GM21825 (cell line): ENCODE measurements around the gene C8A.

Source experiments
- ATAC-seq: cut with Tn5 transposase; IDR thresholded peaks from one replicate; pipeline ENCODE4 v1.9.1; 2021; ENCODE audit warnings: mild to moderate bottlenecking, moderate library complexity; ENCODE audit not compliant: unreplicated experiment

C8A gene

GRCh38 chr1:56836359-56836758, 18.2 kb upstream of the C8A start:
- no peak for ATAC-seq

GRCh38 chr1:56837244-56837939, 17.2 kb upstream of the C8A start:
- ATAC-seq, result no peak

- ATAC-seq, result no peak
Measured at GRCh38 chr1:56838759-56839158, 15.8 kb upstream of the C8A start.

- ATAC-seq, result no peak
Measured at GRCh38 chr1:56843544-56843943, 11.1 kb upstream of the C8A start.

- ATAC-seq, result no peak
Measured at GRCh38 chr1:56844545-56845136, 10.0 kb upstream of the C8A start.

- no peak for ATAC-seq
Measured at GRCh38 chr1:56845343-56845742, 9.3 kb upstream of the C8A start.

- no peak for ATAC-seq
Measured at GRCh38 chr1:56849750-56850149, 4.8 kb upstream of the C8A start.

GRCh38 chr1:56850411-56850810, 4.2 kb upstream of the C8A start:
- no peak for ATAC-seq

- ATAC-seq, result no peak
Measured at GRCh38 chr1:56850922-56851321, 3.7 kb upstream of the C8A start.

GRCh38 chr1:56852476-56852875, 2.1 kb upstream of the C8A start:
- ATAC-seq, result no peak

- ATAC-seq, result no peak
Measured at GRCh38 chr1:56855190-56855589, 593 bp downstream of the C8A start.

GRCh38 chr1:56856186-56856585, 1.6 kb downstream of the C8A start:
- ATAC-seq, result no peak

GRCh38 chr1:56859287-56859686, 4.7 kb downstream of the C8A start:
- no peak for ATAC-seq

GRCh38 chr1:56863265-56863992, 8.8 kb downstream of the C8A start:
- no peak for ATAC-seq

GRCh38 chr1:56864430-56864829, 9.8 kb downstream of the C8A start:
- ATAC-seq, result no peak

GRCh38 chr1:56866656-56867055, 12.1 kb downstream of the C8A start:
- no peak for ATAC-seq

GRCh38 chr1:56867491-56867890, 12.9 kb downstream of the C8A start:
- ATAC-seq, result no peak

GRCh38 chr1:56868761-56869160, 14.2 kb downstream of the C8A start:
- ATAC-seq, result no peak

GRCh38 chr1:56872597-56872996, 18.0 kb downstream of the C8A start:
- no peak for ATAC-seq

- no peak for ATAC-seq
Measured at GRCh38 chr1:56873213-56873612, 18.6 kb downstream of the C8A start.

- ATAC-seq, result no peak
Measured at GRCh38 chr1:56874689-56875088, 20.1 kb downstream of the C8A start.

- no peak for ATAC-seq
Measured at GRCh38 chr1:56877973-56878372, 23.4 kb downstream of the C8A start.
